CD4-positive, alpha-beta T cell treated with Interleukin-15 for 4 hours (primary cell): Measurements from ENCODE around the gene KLK7.
"Not testable (repeated sequence)": the region's sequence is repeated elsewhere in the genome, so short reads cannot be mapped to it uniquely, and the experiment has no call there.

Source experiments
- DNase-seq: peaks from one replicate; pipeline ENCODE4 v3.0.0-alpha.2; 2020; ENCODE audit warnings: low spot score

KLK7 gene

DNA sequence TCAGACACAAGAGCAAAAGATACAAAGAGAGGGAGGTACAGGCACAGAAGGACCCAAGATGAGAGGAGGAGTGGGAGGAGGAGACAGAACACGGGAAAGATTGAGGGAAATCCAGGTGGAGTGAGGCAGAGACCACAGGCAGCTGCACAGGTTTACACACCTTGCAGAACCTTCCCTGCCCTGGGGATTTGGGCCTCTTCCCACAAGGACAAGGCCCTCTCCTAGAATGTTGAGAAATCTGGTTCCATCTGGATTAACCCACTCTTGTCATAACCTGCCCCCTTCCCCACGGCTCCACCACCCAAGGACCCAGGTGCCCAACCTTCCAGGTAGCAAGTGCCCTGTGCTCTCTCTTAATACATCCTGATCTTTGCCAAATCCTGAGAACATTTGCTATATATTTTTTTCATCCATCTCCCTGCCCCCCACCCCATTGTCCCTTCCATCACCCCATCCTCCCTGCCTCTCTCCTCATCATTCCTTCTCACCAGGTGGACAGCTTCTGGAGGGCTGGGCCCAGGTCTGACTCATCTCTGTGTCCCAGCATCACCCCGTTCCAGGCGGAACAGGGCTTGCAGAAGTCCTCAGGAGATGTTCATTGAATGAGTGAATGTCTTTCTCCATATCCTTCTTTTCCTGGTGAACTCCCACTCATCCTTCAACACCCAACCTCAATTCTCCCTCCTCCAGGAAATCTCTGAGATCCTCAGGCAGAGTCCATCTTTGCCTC is 26.5 kb upstream of the KLK7 start:
- no peak for DNase-seq

DNA sequence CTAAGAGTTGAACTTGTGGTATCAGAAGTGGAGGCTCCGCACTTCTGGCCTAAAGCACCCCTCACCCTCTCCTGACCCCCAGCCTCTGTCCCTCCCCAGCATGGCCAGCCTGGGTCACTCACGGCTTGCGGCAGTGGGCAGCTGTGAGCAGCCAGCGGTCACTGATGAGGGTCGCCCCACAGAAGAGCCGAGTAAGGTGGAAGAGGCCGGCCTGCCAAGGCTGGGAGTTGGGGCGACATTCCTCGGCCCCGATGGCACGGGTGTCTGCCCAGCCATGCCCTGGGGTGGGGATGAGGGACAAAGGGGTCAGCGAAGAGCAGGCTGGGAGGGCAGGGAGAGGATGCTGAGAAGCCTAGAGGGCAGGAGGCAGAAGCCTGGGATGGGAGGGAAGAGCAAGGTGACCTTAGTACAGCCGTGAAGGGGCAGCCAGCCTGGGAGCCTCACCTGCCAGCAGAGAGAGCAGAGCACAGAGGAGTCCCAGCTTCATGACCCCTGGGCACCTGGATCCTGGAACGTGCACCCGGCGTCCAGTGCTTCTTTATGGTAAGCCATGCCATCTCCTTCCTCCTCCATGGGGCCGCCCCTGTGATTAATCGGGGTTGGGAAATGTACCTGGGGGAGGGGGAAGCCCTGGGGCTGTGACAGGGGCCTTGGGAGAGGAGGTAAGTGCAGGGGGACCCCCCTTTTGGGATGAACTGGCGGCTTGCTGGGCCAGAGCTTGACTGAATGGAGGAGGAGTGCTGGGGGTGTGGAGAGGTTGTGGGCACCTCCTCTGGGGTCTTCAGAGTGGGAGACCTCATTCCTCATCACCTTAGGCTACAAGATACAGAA is 25.6 kb upstream of the KLK7 start:
- DNase-seq, result no peak

GRCh38 chr19:51007488-51007887 is 23.8 kb upstream of the KLK7 start:
- no peak for DNase-seq

DNA sequence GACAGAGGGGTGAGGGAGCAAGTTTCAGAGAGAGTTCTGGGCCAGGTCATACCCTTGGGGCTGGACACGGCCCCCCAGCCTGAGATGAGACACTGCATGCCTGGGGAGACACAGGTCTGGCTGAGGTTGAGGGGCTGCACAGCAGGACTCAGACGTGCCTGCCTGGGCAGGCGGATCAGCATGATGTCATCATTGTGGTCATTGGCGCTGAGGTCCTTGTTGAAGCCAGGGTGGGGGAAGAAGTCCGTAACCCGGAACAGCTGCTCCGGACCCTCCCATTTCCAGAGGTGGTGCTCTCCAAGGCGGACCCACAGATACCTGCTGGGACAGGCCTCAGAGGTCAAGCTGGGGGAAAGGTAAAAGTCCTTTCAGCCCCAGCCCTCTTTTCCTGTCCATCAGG is 22.7 kb upstream of the KLK7 start:
- no peak for DNase-seq

DNA sequence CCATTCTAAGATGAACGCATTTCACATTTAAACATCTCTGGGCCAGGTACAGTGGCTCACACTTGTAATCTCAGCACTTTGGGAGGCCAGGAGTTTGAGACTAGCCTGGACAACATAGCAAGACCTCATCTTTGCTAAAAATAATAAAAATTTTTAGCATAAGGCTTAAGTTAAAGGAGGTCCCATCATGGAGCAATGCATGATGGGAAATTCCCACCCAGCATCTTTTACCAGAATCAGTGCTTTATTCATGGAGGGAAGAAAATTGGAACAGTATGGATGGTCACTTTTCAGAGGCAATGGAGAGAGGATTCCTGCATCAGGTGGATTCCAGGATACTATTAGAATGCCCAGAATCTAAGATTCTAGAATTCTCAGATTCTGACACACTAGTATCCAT is 21.5 kb upstream of the KLK7 start:
- no peak for DNase-seq

GRCh38 chr19:51003316-51003715 is 19.6 kb upstream of the KLK7 start:
- no peak for DNase-seq

GRCh38 chr19:51002542-51003311 is 19.0 kb upstream of the KLK7 start:
- DNase-seq, result no peak

DNA sequence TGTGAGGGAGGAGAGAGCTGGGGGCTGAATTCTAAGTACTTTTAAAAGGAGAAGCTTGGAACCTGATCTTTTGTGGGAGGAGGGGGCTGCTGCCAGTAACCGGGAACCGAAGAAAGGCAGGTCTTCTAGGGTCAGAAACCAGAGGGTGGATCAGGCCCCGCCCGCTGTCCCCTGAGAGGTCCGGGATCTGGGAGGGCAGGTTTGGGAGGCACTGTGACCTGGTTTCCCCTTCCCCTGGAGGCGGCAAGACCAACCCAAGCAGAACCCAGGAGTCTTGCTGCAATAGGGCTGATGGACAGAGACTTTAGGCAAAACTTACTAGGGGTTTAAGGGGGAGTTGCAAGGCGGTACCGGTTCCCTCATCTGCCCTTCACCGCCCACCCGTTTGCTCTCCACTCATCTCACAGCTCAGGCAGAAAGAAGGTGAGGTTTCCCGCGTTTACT is 18.4 kb upstream of the KLK7 start:
- DNase-seq, result no peak

DNA sequence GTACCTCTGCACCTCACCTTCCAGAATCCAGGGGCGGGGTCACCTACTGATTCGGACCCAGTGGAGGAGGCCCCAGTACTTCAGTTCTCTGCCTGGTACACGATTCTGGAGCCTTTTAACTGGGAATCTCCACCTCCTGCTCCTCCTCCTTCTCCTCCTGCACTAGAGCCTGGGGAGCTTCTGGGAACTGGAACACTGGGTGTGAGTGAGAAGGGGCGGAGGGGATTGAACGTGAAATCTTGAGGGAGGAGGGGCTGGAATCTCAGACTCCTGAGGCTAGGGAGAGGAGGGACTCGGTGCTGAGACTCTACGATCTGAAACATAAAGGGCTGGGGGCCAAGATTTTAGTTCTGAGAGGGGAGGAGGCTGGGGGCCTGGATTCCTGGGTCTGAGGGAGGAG is 17.8 kb upstream of the KLK7 start, which contains the start of gene KLK8:
Gene KLK8 (minus strand): TSS at position 90 of the 400 bp plus-strand sequence. CDS start 437 bp downstream, outside the sequence.
- DNase-seq, result no peak

DNA sequence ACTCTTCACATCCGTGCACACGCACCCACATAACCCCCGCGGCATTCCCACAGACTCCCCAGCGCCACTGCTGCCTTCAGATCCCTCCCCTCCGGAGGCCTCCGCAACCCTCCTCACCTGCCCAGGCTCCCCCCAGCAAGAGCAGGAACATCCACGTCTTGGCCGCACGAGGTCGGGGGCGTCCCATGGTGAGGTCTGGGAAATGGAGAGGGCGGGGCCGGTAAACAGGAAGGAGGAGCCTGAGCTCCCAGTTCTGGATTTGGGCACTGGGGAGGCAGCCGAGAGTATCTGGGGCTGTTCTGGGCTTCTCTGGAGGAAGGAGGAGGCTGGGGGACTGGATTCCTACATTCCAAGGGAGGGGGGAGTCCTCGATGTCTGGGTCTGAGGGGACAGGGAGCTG is 17.3 kb upstream of the KLK7 start:
- no peak for DNase-seq

DNA sequence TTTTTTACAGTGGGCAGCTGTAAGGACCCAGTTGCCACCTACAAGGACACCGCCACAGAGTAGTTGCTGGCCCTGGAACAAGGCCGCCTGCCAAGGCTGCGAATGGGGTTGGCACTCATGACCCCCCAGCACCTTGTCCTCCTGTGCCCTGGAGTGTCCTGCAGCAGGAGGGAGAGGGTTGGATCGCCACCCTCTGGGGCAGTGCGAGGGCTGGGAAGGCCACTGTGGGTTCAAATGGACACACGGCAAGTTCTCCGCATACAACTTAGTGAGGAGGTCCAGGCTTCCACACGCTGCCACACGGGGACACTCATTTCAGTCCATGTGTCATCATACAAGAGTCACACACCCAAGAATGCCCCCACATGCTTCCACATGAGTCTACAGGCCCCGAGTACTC is 16.7 kb upstream of the KLK7 start:
- no peak for DNase-seq

DNA sequence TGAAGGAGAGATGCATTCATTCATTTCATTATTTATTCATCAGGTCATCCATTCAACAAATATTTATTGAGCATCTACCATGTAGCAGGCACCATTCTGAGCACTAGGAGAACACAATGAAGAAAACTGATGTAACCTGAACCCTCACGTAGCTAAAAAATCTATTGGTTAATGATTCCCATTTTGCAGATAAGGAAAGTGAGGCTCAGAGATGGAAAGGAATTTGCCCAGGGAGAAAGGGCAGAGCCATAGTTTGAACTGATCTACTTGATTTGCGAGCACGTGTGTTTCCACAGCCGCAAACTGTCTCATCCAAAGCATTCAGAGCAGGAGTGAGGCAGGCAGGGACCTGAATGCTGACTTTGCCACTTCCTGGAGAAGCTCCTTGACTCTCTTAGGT is 15.0 kb upstream of the KLK7 start:
- no peak for DNase-seq

DNA sequence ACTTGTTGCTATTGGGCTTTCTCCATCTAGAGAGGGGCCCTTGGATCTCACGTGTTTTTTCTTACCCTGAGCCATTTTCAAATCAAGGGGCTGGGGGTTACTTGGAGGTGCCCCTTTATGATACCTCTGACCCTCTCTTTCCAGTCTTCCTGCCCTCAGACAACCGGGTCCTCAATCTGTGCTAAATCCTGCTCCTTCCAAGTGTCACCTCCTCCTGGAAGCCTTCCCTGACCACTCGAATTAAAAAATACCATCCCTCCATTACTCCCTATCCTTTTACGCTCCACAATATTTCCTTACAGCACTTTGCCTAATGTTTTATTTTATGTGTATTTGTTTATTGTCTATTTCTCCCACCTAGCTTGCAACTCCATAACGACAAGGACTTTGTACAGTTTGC is 14.3 kb upstream of the KLK7 start:
- DNase-seq, result no peak

- DNase-seq, result no peak
Measured at GRCh38 chr19:50994129-50994528, 10.4 kb upstream of the KLK7 start.

DNA sequence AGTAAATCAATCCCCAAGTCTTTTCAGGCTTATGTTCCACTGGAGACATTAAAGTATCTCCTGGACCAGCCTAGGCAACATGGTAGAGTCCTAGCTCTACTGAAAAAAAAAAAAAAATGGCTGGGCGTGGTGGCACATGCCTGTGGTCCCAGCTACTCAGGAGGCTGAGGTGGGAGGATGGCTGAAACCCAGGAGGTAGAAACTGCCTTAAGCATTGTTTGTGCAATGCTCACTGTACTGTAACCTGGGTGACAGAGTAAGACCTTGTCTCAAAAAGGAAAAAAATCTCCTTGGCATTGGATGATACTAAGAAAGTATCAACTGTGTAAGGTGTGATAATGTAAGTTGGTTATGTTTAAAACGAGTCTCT is 8.9 kb upstream of the KLK7 start:
- no peak for DNase-seq

- DNase-seq, result not testable (repeated sequence)
Measured at GRCh38 chr19:50984416-50984815, 699 bp upstream of the KLK7 start.

- no peak for DNase-seq
Measured at GRCh38 chr19:50982186-50982585, 1.5 kb downstream of the KLK7 start.

GRCh38 chr19:50981587-50982146 is 2.0 kb downstream of the KLK7 start:
- DNase-seq, result no peak

GRCh38 chr19:50980208-50980607 is 3.5 kb downstream of the KLK7 start:
- DNase-seq, result no peak

GRCh38 chr19:50979758-50980157 is 4.0 kb downstream of the KLK7 start:
- no peak for DNase-seq

GRCh38 chr19:50978772-50979390 is 4.8 kb downstream of the KLK7 start:
- no peak for DNase-seq

- no peak for DNase-seq
Measured at GRCh38 chr19:50977626-50978025, 6.1 kb downstream of the KLK7 start.
